HEK293T (cell line): ENCODE results near the gene CFL2.

Experiments used
- CTCF ChIA-PET: fragments of 350-600 bp; formaldehyde crosslinking; extraction: SDS; loops from one replicate; lab custom pipeline; 2021; ENCODE audit warnings: antibody characterized with exemption, inconsistent platforms; lab: Yijun Ruan, JAX
- POLR2A ChIA-PET: fragments of 350-600 bp; formaldehyde crosslinking; extraction: SDS; loops from one replicate; lab custom pipeline; 2020; ENCODE audit warnings: antibody characterized with exemption, inconsistent platforms; lab: Yijun Ruan, JAX
- DNase-seq: peaks from one replicate; pipeline ENCODE4 v3.0.0; 2012; ENCODE audit warnings: mixed read lengths; ENCODE audit errors: extremely low spot score
- ARNT ChIP-seq: fragments of 450-650 bp; IDR thresholded peaks from 2 replicates; pipeline ENCODE4 v1.6.1; 2017; ENCODE audit warnings: mild to moderate bottlenecking
- BHLHE40 ChIP-seq: fragments of 450-650 bp; IDR thresholded peaks from 2 replicates; pipeline ENCODE4 v1.6.1; 2016; ENCODE audit warnings: mild to moderate bottlenecking, moderate library complexity, borderline replicate concordance
- CTBP1 ChIP-seq: fragments of 450-650 bp; IDR thresholded peaks from 2 replicates; pipeline ENCODE4 v1.6.1; 2016; ENCODE audit warnings: borderline replicate concordance
- ELF4 ChIP-seq: fragments of 450-650 bp; IDR thresholded peaks from 2 replicates; pipeline ENCODE4 v1.6.1; 2017; ENCODE audit warnings: antibody characterized with exemption
- FOXA1 ChIP-seq: fragments of 450-650 bp; IDR thresholded peaks from 2 replicates; pipeline ENCODE4 v1.6.1; 2016; ENCODE audit warnings: mild to moderate bottlenecking
- FOXK2 ChIP-seq: fragments of 450-650 bp; IDR thresholded peaks from 2 replicates; pipeline ENCODE4 v1.6.1; 2016; ENCODE audit warnings: mild to moderate bottlenecking
- FOXM1 ChIP-seq: fragments of 450-650 bp; IDR thresholded peaks from 2 replicates; pipeline ENCODE4 v1.6.1; 2017; ENCODE audit warnings: mild to moderate bottlenecking, borderline replicate concordance
- HDGF ChIP-seq: fragments of 450-650 bp; IDR thresholded peaks from 2 replicates; pipeline ENCODE4 v1.6.1; 2017; ENCODE audit warnings: antibody characterized with exemption, borderline replicate concordance
- L3MBTL2 ChIP-seq: fragments of 450-650 bp; conservative IDR thresholded peaks from 2 replicates; pipeline ENCODE4 v1.6.1; 2016; ENCODE audit warnings: mild to moderate bottlenecking
- LEF1 ChIP-seq: fragments of 450-650 bp; IDR thresholded peaks from 2 replicates; pipeline ENCODE4 v1.6.1; 2017; ENCODE audit warnings: mild to moderate bottlenecking, borderline replicate concordance
- NFRKB ChIP-seq: fragments of 450-650 bp; IDR thresholded peaks from 2 replicates; pipeline ENCODE4 v1.6.1; 2016; ENCODE audit warnings: mild to moderate bottlenecking, moderate library complexity
- PKNOX1 ChIP-seq: fragments of 450-650 bp; IDR thresholded peaks from 2 replicates; pipeline ENCODE4 v1.6.1; 2016
- SP1 ChIP-seq: fragments of 450-650 bp; IDR thresholded peaks from 2 replicates; pipeline ENCODE4 v1.6.1; 2017
- SUZ12 ChIP-seq: fragments of 450-650 bp; IDR thresholded peaks from 2 replicates; pipeline ENCODE4 v1.6.1; 2016; ENCODE audit warnings: mild to moderate bottlenecking
- TARDBP ChIP-seq: fragments of 450-650 bp; IDR thresholded peaks from 2 replicates; pipeline ENCODE4 v1.6.1; 2016
- ZNF384 ChIP-seq: fragments of 450-650 bp; IDR thresholded peaks from 2 replicates; pipeline ENCODE4 v1.6.1; 2016

Gene CFL2

GRCh38 chr14:34714320-34715126 lies at the start of gene CFL2:
TSS of gene CFL2 (minus strand) at chr14:34714593. CDS start at chr14:34714540, 53 bp downstream.
- ChIA-PET POLR2A (interaction anchor here (0.6 to 2.2 kb wide), 11 partner anchors 8 to 268 kb away, joined by 3 to 18 read pairs (median 4); no protein-coding TSS in a partner anchor), CTCF (interaction anchor here (0.5 to 1.4 kb wide), 4 partner anchors 9 to 160 kb away, joined by 3 to 6 read pairs (median 4); no protein-coding TSS in a partner anchor)
- TF ChIP-seq FOXM1 (0 out of 2 replicates have a peak, but pooled peaks have one; percentile 7), FOXK2 (no peak)
- DNase-seq = peak; percentile 91

GRCh38 chr14:34755215-34755614 lies 40.8 kb upstream of the CFL2 start:
- ChIA-PET POLR2A (no interaction called here), CTCF (no interaction called here)
- TF ChIP-seq HDGF (no peak), NFRKB (no peak), FOXA1 (no peak), TARDBP (no peak), PKNOX1 (no peak), LEF1 (no peak), ZNF384 (no peak), CTBP1 (no peak), FOXK2 (no peak), L3MBTL2 (no peak), SP1 (no peak), ARNT (no peak), ELF4 (no peak), SUZ12 (no peak), FOXM1 (no peak), BHLHE40 (no peak)
- no peak for DNase-seq

DNA sequence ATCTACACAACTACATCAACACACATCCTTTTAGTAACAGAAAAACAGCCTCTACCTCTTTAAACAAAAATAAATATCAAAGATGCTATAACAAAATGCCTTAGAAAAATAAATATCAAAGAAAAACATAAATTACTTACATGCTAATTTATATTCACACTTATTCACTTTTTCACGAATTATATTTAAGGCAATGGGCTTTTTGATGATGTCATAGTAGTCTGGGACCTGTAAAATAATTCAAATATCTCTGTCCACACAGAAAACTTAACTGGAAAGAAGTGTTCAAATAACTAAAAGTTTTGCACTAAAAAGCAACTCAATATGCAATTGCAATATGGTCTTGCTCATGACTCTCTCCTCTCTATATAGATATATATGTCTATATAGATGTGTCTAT lies 40.3 kb upstream of the CFL2 start:
- ChIA-PET CTCF (no interaction called here), POLR2A (no interaction called here)
- no peak for TF ChIP-seq ARNT
- no peak for TF ChIP-seq L3MBTL2
- no peak for TF ChIP-seq SP1
- no peak for TF ChIP-seq TARDBP
- no peak for TF ChIP-seq SUZ12
- no peak for TF ChIP-seq ZNF384
- no peak for TF ChIP-seq FOXA1
- TF ChIP-seq PKNOX1 = no peak
- no peak for TF ChIP-seq HDGF
- TF ChIP-seq FOXM1 = no peak
- no peak for TF ChIP-seq ELF4
- TF ChIP-seq NFRKB = no peak
- TF ChIP-seq BHLHE40 = no peak
- DNase-seq = no peak

GRCh38 chr14:34750670-34751069 lies 36.3 kb upstream of the CFL2 start:
- ChIA-PET POLR2A (no interaction called here), CTCF (no interaction called here)

GRCh38 chr14:34750233-34750632 lies 35.8 kb upstream of the CFL2 start:
- ChIA-PET POLR2A (no interaction called here), CTCF (no interaction called here)
- TF ChIP-seq ZNF384 (no peak), ARNT (no peak), CTBP1 (no peak), L3MBTL2 (no peak), SUZ12 (no peak), LEF1 (no peak), TARDBP (no peak), SP1 (no peak), BHLHE40 (no peak), PKNOX1 (no peak), FOXA1 (no peak), FOXM1 (no peak), HDGF (no peak)
- no peak for DNase-seq

More at GRCh38 chr14:34750670-34751069, 36.3 kb upstream of the CFL2 start:
- DNase-seq = no peak
- TF ChIP-seq SP1 = no peak
- TF ChIP-seq PKNOX1 = peak; percentile 41; the same call in 1 of the 2 replicates

GRCh38 chr14:34749408-34749807 lies 35.0 kb upstream of the CFL2 start:
- TF ChIP-seq SUZ12 (no peak), ELF4 (no peak), ZNF384 (no peak)
- ChIA-PET POLR2A (no interaction called here), CTCF (interaction anchor here (0.7 to 1.6 kb wide), 2 partner anchors 27 to 30 kb away, joined by 3 to 11 read pairs; no protein-coding TSS in a partner anchor)
- DNase-seq = no peak
